HG02884 (cell line): ENCODE measurements around the gene IFNG.

Experiments used
- ATAC-seq: cut with Tn5 transposase; IDR thresholded peaks from one replicate; pipeline ENCODE4 v1.9.1; 2021; ENCODE audit warnings: mild to moderate bottlenecking, moderate library complexity; ENCODE audit not compliant: unreplicated experiment

The IFNG gene

DNA sequence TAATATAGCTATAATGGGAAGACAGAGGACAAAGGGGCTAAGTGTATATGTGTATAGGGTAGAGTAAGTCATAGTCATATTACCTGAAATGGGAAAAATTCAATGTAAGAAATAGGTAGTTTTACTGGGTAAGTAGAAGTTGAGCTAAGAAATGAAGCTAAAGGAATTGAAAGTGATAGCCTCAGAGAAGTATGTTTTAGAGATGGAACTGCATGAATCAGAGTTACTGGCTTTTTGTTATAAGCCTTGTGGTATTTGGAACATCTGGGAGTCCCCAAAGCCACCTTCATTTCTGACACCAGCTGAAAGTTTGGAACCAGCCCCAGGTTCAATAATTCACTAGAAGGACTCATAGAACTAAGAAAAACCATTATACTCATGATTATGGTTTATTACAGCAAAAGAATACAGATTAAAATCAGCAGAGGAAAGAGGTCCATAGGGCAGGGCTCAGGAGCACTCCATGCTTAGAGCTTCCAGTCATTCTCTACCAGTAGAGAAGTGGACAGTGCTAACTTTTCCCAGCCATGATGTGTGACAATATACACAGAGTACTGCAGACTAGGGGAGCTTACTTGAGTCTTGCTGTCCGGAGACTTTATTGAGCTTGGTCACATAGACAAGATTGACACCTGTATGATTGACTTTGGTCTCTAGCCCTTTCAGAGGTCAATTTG lies 9.8 kb upstream of the IFNG start:
- no peak for ATAC-seq

DNA sequence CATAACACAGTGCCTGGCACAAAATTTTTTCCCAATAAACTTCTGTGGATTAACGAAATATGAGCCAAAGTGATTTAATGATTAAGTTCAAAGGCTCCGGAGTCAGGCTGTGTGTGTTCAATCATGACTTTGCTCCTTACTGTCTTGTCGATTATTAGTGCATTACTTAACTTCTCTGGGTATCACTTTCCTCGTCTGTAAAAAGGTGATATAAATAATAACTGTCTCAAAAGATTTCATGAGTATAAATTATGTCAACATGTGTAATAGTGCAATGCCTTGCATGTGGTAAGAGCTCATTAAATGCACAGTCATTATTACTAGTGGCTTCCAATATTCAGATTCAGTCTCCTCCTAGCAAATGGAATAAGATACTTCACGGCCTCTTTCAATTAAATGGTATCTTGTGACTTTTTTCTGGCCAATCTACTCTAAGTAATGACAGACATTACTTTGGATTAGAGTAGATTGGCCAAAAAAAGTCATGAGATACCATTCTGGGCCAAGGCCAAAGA lies 6.8 kb upstream of the IFNG start:
- no peak for ATAC-seq

DNA sequence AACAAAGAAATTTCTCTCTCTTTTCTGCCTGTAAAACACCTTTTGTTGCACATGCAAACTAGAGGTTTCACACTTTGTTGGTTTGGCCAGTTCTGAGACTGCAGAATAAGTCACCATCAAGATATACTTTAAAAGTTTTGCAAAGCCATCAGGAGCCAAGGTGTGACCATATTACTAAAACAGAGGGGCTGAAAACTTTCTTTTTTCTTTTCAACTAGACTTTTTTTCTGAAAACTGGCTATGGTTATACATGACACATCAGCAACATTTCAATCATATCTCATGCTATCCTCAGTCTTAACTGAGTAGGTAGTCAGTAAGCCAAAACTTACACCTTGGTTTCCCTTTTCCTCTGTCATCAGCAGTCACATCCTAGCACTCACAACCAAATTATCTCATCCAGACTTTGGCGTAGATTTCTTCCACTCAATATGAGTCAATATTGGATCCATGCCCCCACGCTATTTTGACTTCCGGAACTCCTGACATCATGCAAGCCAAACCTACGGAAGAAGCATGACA lies 4.1 kb upstream of the IFNG start:
- peak; percentile 68 for ATAC-seq

DNA sequence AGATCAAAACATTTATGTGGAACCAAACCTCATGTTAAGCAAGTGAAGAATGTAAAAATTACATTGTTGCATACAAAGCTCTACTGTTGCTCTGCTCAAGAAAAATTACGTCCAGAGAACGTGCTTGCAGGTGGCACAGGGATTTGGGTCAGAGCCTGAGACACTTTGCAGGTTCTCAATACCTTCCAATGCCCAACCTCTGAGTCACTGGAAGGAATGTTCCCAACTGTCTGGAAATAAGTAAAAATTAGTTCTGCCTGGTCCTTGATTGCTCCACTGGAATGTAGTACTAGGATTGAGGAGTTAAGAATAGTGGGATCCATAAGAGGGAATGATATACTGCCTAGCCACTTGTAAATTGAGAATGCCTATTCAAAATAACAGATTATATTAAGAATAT lies 2.8 kb upstream of the IFNG start:
- ATAC-seq = no peak

DNA sequence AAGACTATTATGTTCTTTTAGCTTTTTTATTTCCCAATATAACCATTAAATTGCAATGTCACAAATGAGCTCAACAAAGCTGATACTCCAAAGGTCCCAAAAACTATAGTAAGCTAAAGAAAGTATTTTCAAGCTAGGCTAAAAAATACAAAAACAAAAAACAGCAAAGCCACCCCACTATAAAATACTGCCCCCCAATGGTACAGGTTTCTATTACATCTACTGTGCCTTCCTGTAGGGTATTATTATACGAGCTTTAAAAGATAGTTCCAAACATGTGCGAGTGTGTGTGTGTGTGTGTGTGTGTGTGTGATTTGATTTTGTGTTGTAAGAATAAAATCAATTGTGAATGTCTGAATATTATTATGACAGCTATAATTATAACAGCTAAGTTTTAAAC lies 1.1 kb downstream of the IFNG start:
- ATAC-seq = no peak

DNA sequence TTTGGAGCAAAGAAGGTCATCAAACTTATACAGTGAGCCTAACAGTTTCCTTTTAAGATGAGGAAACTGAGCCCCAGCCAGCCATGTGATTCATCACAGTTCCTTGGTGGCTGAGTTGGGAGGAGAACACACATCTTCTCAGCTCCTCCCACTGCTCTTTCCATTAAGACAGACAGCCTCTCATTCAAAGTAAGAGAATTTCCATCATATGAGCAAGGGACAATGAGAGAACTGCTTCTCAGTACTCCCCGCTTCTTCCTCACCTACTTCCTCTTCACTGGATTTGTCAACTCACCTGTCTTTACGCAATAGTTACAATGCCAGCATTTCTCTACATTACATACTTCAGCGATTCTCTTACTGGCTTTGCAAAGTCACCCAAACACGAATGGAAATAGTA lies 2.2 kb downstream of the IFNG start:
- ATAC-seq = no peak

DNA sequence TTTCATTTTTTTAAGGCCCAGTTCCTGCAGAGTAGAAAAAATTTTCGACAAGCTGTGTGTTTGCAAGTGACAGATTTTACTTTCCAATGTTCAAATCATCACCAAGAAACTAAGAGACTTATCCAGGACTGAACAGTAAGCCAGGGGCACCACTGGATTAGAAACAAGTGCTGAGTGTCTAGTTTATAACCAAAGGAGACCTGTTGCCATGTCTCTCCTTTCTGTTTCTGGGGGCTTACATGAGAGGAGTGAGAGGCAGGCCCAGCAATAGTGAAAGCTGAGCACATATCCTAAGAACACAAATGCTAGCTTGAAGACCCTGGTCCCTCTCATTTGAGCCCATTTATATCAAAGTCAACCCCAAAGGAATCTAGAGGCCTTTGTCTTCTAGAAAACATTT lies 2.9 kb downstream of the IFNG start:
- ATAC-seq = no peak

DNA sequence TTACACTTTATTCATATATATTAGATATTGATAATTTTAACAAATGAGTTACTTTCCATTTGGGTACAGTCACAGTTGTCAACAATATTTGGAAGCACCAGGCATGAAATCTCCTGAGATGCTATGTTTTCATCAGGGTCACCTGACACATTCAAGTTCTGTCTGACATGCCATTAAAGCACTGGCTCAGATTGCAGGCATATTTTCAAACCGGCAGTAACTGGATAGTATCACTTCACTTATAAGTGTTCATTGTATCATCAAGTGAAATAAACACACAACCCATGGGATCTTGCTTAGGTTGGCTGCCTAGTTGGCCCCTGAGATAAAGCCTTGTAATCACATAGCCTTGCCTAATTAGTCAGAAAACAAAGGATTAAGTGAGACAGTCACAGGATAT lies 4.8 kb downstream of the IFNG start:
- no peak for ATAC-seq

DNA sequence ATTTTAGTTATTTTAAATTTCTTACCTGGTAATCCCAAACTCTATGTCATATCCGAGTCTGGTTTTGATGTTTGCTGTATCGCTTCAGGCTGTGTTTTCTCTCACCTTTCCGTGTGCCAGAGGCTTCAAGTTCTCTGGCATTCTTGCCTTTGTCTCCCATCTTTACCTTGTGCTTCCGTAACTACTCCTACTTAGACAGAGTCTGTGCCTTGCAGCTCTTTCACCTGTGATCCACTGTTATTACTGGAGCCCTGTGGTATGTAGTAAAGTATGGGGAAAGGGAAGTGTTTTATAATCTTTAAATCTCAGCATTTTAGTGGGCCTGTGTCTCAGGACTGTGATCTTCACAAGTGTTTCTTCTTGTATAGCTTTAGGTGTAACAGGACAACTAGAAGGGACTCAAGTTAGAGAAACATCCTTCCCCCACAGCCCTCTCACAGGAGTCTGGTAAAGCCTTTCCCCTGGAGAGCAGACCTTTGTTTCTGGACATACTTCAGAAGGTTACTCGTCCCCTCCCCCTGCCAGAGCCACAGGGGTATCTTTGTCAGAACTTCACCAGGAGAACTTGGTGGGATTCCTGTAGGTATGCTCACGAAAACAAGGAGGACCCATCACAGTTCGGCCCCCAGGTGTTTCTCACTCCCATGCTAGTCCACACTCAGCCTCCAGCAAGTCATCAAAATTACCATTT lies 11.1 kb downstream of the IFNG start:
- no peak for ATAC-seq

DNA sequence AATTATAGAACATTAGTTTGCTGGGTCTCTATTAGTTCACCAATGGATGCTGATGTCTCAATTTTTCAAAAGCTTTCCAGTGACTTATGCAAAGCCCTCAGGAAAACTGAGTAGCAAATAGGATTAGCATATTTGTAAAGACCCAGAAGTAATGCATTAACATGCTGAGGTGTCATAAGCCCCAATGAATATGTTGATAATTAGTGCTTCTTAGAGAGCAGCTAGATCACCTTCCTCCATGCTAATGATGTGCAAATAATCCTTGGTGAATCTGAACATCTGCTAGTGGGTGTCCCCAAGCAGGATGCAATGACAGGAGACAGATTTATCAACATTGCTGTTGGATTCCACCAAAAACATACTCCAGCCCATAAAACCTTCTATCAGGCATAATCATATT lies 19.0 kb downstream of the IFNG start:
- no peak for ATAC-seq

DNA sequence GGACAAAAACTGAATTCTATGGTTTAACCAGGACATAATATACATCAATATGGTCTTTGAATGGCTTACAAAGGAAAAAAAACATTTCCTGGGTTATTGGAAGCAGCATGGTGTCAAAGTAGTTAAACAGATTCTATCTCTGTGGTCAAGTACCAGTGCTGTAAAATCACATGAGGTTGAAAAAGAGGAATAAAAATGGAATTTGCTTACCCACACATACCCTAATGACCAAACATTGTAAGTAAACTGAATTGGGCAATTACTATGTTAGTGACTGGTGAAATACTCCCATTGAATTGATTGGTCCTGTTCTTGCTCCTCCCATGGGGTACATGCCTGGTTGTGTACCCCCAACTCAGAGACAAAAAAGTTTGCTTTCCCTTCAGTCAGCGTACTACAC lies 19.6 kb downstream of the IFNG start:
- ATAC-seq = no peak

DNA sequence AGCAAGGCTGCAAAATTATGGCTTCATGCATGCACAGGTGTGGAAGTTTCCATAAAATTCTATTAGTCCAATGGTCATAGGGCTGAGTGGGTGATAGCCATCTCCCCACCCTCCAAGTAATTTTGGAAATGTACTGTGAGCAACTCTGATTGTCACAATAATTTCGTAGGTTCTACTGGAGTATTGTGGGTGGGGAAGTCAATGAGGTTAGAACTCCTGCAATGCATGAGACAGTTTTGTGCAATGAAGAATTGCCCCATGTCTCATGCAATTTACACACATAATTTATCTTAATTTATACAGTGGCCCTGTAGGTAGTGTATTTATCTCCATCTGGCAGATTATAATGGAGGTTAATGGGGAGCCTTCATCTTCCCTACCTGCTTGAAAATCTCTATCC lies 20.5 kb downstream of the IFNG start:
- no peak for ATAC-seq

DNA sequence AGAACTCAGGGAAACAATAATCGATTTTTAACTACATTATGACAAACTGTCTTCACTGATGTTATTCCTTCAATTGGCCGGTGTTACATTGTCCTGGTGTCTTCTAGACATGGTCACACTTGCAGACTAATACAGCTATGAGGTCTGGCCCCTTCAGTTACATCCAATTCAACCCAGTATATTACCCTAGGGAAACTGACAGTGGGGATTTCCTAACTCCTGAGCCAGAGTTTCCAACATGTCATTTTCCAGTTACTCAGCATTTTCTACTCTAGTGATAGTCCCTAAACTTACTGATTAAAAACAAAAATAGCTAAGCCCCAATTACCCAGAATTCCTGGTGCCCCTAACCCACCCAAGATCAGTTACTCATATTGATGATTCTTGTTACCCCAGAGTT lies 21.1 kb downstream of the IFNG start:
- no peak for ATAC-seq

DNA sequence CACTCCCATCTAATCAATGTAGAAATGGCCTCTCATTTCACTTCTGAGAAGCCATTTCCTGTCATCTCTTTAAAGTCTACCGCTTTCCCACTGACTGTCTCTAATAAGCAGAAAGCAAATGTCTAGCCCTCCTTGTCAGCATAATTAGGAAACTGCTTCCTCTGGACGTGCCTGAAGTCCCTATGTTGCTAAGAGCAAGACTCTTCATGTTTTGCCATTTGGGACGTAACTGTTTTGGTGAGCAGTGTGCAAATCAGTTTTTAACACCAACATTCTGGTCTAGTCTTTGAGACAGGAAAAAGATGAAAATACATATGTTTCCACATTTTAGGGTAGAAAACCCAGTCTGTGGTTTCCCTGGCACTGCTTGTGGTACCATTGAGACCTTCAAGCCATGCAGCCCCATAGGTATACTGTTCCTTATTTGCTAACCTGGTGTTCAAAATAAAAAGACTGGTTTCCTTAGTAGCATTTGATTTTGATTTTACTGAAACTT lies 22.2 kb downstream of the IFNG start:
- ATAC-seq = no peak

DNA sequence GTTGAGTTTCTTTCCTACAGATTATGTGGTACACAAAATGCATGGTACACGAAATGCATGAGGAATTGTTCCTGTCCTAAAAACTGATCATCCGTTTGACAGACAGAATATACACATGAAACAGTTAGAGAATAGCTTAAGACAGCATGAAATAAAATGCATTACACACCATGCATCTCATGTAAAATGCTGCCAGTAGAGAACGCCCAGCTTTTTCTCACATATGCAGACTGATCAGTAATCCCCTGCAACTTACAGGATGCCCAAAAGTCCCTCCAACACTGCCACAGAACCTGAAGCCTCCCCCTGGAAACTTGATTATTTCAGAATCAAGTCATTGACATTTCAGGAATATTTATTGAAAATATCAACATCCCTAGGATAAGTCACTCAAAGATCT lies 24.0 kb downstream of the IFNG start:
- no peak for ATAC-seq

DNA sequence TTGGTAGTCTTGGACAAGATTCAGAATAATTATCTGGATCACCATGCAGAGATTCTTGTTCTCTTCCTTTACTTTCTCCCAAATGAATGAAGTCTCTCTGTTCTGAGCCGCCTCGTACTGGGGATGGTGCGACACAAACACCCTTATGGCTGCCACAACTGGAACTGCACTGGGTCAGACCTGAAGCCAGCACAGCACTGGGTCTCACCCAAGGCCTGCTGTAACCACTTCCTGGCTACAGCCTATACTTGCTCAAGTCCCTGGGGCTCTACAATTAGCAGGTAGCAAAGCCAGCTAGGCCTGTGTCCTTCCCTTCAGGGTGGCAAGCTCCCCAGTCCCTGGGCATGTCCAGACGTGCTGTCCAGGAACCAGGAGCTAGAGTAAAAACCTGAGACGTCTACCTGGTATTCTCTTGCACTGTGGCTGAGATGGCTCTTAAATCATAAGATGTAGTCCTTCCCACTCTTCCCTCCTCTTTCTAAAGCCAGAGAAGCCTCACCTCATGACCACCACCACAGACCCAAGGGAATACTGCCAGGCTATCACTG lies 27.6 kb downstream of the IFNG start:
- no peak for ATAC-seq

DNA sequence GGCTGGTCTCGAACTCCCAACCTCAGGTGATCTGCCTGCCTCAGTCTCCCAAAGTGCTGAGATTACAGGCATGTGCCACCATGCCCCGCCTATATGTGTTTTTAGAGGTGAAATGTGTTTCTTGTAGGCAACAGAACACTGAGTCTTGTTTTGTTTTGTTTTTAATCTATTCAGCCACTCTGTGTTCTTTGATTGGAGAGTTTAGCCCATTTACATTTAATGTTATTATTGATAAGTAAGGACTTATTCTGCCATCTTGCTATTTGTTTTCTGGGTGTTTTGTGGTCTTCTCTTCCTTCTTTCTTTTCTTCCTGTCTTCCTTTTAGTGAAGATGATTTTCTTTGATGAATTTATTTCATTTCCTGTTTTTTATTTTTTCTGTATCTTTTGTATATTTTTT lies 29.6 kb downstream of the IFNG start:
- ATAC-seq = no peak

DNA sequence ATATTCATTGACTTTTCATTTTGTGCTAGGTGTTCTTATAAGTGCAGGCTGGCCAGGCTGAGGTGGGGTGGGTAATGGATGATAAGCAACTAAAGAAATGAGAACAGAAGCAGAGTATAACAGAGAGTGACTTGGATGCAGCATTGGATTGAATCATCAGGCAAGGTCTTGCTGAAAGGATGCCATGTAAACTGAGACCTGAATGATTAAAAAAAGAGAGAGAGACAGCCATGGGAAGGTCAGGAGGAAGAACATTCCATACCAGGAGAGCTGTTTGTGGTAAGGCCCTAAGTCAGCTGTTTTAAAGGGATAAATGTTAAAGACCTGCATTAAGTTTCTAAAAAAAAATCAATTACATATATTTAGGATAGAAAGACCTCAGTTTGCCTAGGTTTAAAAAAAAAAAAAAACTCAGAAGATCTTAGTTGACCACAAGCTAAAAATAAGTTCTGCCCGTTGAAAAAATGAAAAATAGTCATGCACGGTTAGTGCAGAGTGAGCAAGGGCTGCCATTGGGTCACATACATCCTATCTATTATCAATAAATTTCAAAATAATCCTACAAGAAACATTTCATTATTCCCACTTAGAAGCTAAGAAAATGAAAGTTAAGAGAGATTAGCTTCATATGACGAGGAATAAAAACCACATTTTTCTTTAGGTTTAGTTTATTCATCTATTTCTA lies 37.2 kb downstream of the IFNG start:
- no peak for ATAC-seq

DNA sequence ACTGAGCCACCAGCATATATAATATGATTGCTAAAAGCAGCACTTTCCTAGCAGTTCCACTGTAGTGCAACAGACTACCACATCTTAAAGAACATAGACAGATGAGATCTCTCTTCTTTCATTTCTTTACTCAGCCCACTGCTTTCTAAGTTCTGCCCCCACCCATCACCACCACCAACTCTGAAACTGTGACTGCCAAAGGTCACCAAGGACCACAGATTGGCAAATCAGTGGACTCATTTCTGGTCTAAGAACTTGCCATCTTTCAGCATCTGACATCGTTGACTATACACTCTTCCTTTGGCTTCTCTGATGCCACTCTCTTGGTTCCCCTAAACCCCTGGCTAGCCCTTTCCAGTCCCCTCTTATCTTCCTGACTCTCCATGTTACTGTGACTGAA lies 38.4 kb downstream of the IFNG start:
- ATAC-seq = no peak

DNA sequence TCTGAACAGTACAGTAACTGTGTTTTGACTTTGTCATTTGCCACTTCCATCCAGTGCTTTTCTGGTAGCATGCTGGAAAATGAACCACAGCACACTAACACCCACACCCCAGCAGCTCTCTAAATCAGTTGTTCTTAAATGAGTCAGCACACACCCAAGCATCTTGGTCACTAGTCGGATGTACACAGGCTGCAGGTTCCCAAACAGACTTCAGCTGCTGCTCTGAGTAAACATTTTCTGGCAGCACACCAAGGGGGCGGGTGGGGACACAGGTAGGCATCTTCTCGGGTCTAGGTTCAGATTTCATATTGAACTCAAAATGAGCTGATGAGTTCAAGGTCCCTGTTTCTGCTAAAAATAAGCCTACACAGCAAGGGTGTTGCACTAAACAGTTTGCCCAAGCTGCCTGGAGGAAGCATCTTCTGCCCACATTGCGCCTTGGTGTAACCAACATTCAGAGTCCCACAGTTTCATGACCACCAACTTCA lies 39.8 kb downstream of the IFNG start:
- ATAC-seq = peak; percentile 90

DNA sequence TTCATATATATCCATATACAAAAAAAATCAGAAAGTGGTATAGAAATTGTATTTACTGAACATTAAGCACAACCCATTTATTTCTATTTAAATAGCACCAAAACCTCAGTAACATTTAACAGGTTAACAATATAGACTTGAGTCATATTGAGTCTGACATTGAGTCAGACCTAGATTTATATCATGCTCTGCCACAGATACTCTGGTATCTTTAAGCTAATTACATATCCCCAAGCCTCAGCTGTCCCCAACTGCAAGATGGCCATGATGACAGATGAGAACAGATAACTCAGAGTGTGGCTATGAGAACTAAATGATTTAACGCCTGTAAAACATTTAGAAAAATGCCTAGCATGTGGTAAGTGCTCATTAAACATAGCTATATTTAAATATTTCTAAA lies 40.3 kb downstream of the IFNG start:
- peak; percentile 80 for ATAC-seq
